ENCODE results near the gene ZNF813.

The ZNF813 gene

GRCh38 chr19:53521373-53522202 is 54.1 kb downstream of the ZNF813 start:
- DNase-seq = no peak

DNA sequence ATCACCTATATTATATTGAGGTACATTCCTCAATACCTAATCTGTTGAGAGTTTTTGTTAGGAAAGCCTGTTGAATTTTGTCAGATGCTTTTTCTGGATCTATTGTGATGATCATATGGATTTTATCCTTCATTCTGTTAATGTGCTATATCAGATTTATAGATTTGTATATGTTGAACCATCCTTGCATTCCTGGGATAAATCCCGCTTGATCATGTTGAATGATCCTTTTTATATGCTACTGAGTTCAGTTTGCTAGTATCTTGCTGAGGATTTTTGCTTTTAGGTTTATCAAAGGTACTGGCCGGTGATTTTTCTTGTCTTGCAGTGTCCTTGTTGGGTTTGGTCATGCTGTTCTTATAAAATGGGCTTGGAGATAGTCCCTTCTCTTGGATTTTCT is 58.4 kb downstream of the ZNF813 start:
- DNase-seq = no peak

- DNase-seq = no peak
Observed at GRCh38 chr19:53530622-53531021, 63.1 kb downstream of the ZNF813 start.

- DNase-seq = no peak
Observed at GRCh38 chr19:53531457-53531856, 63.9 kb downstream of the ZNF813 start.

- DNase-seq = no peak
Observed at GRCh38 chr19:53532362-53532761, 64.8 kb downstream of the ZNF813 start.

GRCh38 chr19:53536225-53536548 is 68.7 kb downstream of the ZNF813 start:
- no peak for DNase-seq

GRCh38 chr19:53537121-53537520 is 69.6 kb downstream of the ZNF813 start:
- DNase-seq = no peak

GRCh38 chr19:53537521-53538377 is 70.2 kb downstream of the ZNF813 start, which contains the start of gene ZNF331:
ZNF331 (plus strand) TSS chr19:53538145; CDS start chr19:53569377, 31,232 bp downstream.
- peak in 1 of 2 experiments; percentile 67 for DNase-seq

DNA sequence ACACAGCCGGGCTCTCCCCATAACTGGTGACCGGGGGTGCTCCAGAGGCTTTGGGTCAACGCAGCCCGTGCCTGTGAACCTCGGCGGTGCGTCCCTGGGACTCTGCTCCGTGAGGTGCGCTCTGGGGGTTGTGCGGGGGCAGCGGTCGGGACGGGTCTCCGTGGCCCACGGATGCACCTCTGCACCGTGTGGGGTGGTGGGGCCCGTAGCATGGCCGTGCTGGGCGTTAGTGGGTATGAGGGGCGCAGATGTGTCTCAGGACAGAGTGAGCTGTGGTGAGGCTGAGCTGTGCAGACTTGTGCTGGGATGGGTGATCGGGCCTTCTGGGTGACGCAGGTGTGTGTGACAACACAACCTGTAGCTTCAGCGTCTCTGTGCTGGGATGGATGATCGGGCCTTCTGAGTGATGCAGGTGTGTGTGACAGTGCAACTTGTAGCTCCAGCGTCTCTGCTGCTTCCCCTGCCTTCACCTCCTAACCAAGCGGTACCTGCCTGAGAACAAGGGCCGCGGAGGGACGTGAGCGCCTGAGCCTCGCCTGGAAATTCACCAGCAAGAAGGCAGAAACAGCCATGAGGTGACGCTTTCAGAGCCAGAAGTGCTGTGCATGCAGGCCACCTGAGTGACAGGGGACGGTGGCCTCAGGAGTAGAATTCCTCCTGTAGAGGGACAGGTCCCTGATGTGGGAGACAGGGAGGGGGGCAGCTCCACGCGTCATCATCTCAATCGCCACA is 71.0 kb downstream of the ZNF813 start:
- DNase-seq = no peak

- no peak for DNase-seq
Observed at GRCh38 chr19:53540091-53540490, 72.6 kb downstream of the ZNF813 start.

DNA sequence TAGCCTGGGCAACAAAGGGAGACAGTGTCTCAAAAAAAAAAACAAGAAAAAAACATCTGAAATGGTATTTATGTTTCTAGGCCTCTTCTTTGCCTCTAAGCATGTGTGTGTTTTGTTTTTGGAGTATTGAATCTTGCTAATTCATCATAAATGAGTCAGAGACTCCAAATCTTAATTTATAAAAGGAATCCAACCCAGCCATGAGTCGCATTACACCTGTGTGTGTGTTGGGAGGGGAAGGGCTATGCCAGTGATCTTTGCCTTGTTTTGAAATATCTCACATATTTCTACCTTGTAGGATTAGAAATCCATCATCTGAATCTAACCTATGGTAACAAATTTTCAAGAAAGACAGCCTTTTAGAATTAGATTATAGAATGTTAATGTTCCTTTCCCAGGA is 74.4 kb downstream of the ZNF813 start:
- no peak for DNase-seq

DNA sequence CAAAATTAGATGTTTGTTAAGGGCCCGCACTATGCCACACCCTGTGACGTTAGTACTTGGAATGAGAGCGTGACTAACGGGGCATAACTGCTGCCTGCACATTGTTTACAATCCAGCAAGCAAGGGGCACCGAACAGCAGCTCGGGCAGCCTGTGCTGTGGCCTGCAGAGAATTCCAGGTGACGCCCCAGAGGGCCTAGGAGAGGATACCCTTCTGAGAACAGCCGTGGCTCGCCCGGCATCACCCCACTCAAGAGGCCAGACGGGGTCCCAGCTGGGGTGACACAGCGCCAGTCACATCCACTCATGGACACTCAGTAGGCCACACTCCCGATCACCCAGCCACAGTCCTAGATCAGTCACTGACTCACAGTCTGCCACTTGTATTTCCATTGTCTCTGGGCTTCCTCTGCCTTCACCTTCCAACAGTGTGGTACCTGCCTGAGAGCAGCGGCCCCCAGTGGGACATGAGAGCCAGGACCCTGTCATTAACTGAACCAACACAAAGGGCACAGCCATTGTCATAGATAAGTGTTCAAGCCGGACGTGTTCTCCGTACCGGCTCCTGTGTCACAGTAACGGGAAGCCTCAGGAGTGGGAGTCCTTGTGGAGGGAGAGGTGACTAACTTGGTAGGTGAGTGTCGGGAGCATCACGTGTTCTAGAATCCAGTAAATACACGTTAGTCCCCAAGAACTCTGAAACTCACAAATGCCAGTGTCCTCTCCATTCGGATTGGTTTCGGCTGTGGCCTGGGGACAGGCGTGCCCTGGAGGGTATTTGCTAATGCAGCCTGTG is 77.9 kb downstream of the ZNF813 start:
- DNase-seq = no peak
